ENCODE data around the gene KLF11.
"Not testable (repeated sequence)": the region's sequence is repeated elsewhere in the genome, so short reads cannot be mapped to it uniquely, and the experiment has no call there.

KLF11 gene

GRCh38 chr2:10009271-10009810, 34.0 kb upstream of the KLF11 start:
- H3K4me3 ChIP-seq (ENCODE audit: low read length): no peak overlapping the region
- no peak for TF ChIP-seq CTCF (IDR thresholded peaks at IDR 0.05; ENCODE audit: insufficient read depth, low read depth, low read length, missing control alignments)
- no peak for DNase-seq (ENCODE audit: low read depth)

- no peak for TF ChIP-seq CTCF (IDR thresholded peaks at IDR 0.05; ENCODE audit: insufficient read depth, low read depth, low read length, missing control alignments)
- H3K4me3 ChIP-seq (ENCODE audit: low read length): no peak overlapping the region
- no peak for DNase-seq (ENCODE audit: low read depth)
Measured at GRCh38 chr2:10009811-10010781, 33.3 kb upstream of the KLF11 start.

- DNase-seq (ENCODE audit: low read depth); H3K4me3 ChIP-seq (ENCODE audit: low read length): not testable (repeated sequence)
Measured at GRCh38 chr2:10010861-10011605, 32.3 kb upstream of the KLF11 start.

GRCh38 chr2:10011606-10012325, 31.6 kb upstream of the KLF11 start:
- not testable (repeated sequence) for H3K4me3 ChIP-seq (ENCODE audit: low read length); DNase-seq (ENCODE audit: low read depth)

- DNase-seq (ENCODE audit: low read depth): peak; percentile 54
- not testable (repeated sequence) for H3K4me3 ChIP-seq (ENCODE audit: low read length)
Measured at GRCh38 chr2:10012366-10012962, 30.9 kb upstream of the KLF11 start.

- DNase-seq (ENCODE audit: low read depth): no peak
- TF ChIP-seq CTCF (IDR thresholded peaks at IDR 0.05; ENCODE audit: insufficient read depth, low read depth, low read length, missing control alignments): no peak
- no peak overlapping the region for H3K4me3 ChIP-seq (ENCODE audit: low read length)
Measured at GRCh38 chr2:10012963-10013461, 30.3 kb upstream of the KLF11 start.

GRCh38 chr2:10013651-10014417, 29.5 kb upstream of the KLF11 start:
- H3K4me3 ChIP-seq (ENCODE audit: low read length); DNase-seq (ENCODE audit: low read depth): not testable (repeated sequence)

GRCh38 chr2:10014418-10015190, 28.7 kb upstream of the KLF11 start:
- no peak for TF ChIP-seq CTCF (IDR thresholded peaks at IDR 0.05; ENCODE audit: insufficient read depth, low read depth, low read length, missing control alignments)
- no peak overlapping the region for H3K4me3 ChIP-seq (ENCODE audit: low read length)
- DNase-seq (ENCODE audit: low read depth): peak; percentile 96

- H3K4me3 ChIP-seq (ENCODE audit: low read length); DNase-seq (ENCODE audit: low read depth): not testable (repeated sequence)
Measured at GRCh38 chr2:10015376-10015989, 27.9 kb upstream of the KLF11 start.

All from epithelial cell of esophagus (primary cell).